ENCODE results near the gene TRIP10.

- no peak for TF ChIP-seq POLR2AphosphoS5 (IDR thresholded peaks at IDR 0.05; ENCODE audit: low read depth, low read length)
- no peak for TF ChIP-seq POLR2A (IDR thresholded peaks at IDR 0.05; ENCODE audit: low read depth, low read length)
- no peak for TF ChIP-seq TAF1 (IDR thresholded peaks at IDR 0.05; ENCODE audit: borderline replicate concordance, low read depth, low read length)
Measured at GRCh38 chr19:6739883-6740588, 556 bp downstream of the TRIP10 start.
